Measurements from ENCODE around the gene ARID1B.

- TF ChIP-seq CTCF (IDR thresholded peaks at IDR 0.05; ENCODE audit: borderline replicate concordance, extremely low read depth, low read length, poor library complexity, severe bottlenecking) (no peak), EZH2 (IDR thresholded peaks at IDR 0.05; ENCODE audit: borderline replicate concordance, low read depth, low read length, severe bottlenecking) (no peak)
Measured at GRCh38 chr6:157117431-157118095, 340.4 kb downstream of the ARID1B start.

All from DND-41 (cell line).